Measurements from ENCODE around the gene TREML4. TPM values are rescaled to one million over a fixed set of nuclear protein-coding genes. Genes with fewer than 3 reads are reported as not detected.

TREML4 gene
- polyA plus RNA-seq, 1 donor (not counting 4 experiments of a cell fraction or from before 2014, with no cell fraction given), result not detected

DNA sequence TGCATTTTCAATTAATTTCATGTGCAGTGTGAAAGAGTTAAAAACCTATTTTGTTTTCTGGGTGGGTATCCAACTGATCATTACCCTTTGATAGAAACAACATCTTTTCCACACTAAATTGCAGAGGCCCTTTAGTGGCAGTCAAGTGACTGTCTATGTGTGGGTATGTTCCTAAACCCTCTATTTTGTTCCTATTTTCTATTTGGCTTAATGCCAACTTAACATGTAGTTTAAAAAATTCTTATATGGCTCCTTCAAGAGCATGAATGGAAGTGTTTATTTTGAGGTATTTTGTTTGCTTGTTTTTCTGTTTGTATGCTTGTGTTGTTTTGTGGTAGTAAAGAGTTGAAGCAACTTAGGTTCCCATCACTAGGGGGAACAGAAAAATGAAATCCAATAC lies 38.4 kb downstream of the TREML4 start:
- H2AFZ ChIP-seq (ENCODE audit: control insufficient read depth, low read length), result no peak overlapping the region
- no peak overlapping the region for H3K27ac ChIP-seq (ENCODE audit: control insufficient read depth, insufficient read depth, low read length)
- TF ChIP-seq, protein P1, sequence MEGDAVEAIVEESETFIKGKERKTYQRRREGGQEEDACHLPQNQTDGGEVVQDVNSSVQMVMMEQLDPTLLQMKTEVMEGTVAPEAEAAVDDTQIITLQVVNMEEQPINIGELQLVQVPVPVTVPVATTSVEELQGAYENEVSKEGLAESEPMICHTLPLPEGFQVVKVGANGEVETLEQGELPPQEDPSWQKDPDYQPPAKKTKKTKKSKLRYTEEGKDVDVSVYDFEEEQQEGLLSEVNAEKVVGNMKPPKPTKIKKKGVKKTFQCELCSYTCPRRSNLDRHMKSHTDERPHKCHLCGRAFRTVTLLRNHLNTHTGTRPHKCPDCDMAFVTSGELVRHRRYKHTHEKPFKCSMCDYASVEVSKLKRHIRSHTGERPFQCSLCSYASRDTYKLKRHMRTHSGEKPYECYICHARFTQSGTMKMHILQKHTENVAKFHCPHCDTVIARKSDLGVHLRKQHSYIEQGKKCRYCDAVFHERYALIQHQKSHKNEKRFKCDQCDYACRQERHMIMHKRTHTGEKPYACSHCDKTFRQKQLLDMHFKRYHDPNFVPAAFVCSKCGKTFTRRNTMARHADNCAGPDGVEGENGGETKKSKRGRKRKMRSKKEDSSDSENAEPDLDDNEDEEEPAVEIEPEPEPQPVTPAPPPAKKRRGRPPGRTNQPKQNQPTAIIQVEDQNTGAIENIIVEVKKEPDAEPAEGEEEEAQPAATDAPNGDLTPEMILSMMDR (optimal IDR thresholded peaks at IDR 0.05 in 1 of 3, IDR thresholded peaks at IDR 0.05 in 1 of 3, conservative IDR thresholded peaks at IDR 0.05 in 1 of 3; ENCODE audit: extremely low read depth in 1 of 3, insufficient read depth in 2 of 3, low read length in 3 of 3), result no peak
- TF ChIP-seq EZH2 (IDR thresholded peaks at IDR 0.05; ENCODE audit: low read length), result no peak
- no peaks in the 10 kb centered on the region for H3K36me3 ChIP-seq (ENCODE audit: control insufficient read depth in 2 of 2, extremely low read depth in 1 of 2, insufficient read depth in 2 of 2, low read length in 2 of 2)
- no peaks in the 10 kb centered on the region for H4K20me1 ChIP-seq (ENCODE audit: control insufficient read depth, extremely low read depth, insufficient read depth, low read length)
- dilution Hi-C loops (cut with MboI; ENCODE audit: extremely low pct_ligation_motif_present, low sequenced_read_pairs), result no loop called here
- no peak for DNase-seq (ENCODE audit: low read depth, low spot score)
- no peak overlapping the region for H3K4me3 ChIP-seq (ENCODE audit: control insufficient read depth in 2 of 3, extremely low read depth in 1 of 3, insufficient read depth in 2 of 3, low read depth in 1 of 3, low read length in 3 of 3)
- FAIRE-seq, result no peak
- no peaks in the 10 kb centered on the region for H3K9me1 ChIP-seq (ENCODE audit: control insufficient read depth, extremely low read depth, insufficient read depth, low read length)
- no peak overlapping the region for H3K9ac ChIP-seq (ENCODE audit: control insufficient read depth, extremely low read depth, insufficient read depth, low read length)
- H3K27me3 ChIP-seq (ENCODE audit: control insufficient read depth, extremely low read depth, insufficient read depth, low read length), result no peaks in the 10 kb centered on the region
- H3K4me1 ChIP-seq (ENCODE audit: control insufficient read depth, extremely low read depth, insufficient read depth, low read length), result no peaks in the 10 kb centered on the region
- no peak overlapping the region for H3K4me2 ChIP-seq (ENCODE audit: control insufficient read depth, extremely low read depth, insufficient read depth, low read depth, low read length)
- H3K9me3 ChIP-seq (ENCODE audit: control insufficient read depth, low read depth, low read length), result no peaks in the 10 kb centered on the region
- H3K79me2 ChIP-seq (ENCODE audit: control insufficient read depth, insufficient read depth, low read length), result no peaks in the 10 kb centered on the region

DNA sequence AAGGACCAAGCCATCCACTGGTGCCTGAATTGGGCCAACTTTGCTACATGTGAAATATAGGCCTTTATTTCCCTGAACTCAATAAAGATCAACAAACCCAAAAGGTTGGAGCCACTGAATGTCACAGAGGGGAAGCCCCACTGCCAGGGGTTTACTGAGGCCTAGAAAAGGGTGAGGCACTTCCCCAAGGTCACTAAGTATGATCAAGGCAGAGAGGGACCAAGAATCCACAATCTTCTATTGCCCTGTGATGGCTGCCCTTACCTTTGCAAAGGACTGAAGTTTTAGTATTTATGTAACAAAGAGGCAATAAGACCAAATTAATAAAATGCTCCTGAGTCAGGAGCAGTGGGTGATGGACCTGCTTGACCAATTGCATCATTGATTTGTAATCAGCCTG lies 40.3 kb downstream of the TREML4 start:
- Histone ChIP-seq H3K27me3 (ENCODE audit: control insufficient read depth, extremely low read depth, insufficient read depth, low read length) (no peaks in the 10 kb centered on the region), H3K9me3 (ENCODE audit: control insufficient read depth, low read depth, low read length) (no peaks in the 10 kb centered on the region), H3K79me2 (ENCODE audit: control insufficient read depth, insufficient read depth, low read length) (no peaks in the 10 kb centered on the region), H3K4me2 (ENCODE audit: control insufficient read depth, extremely low read depth, insufficient read depth, low read depth, low read length) (no peak overlapping the region), H3K4me3 (ENCODE audit: control insufficient read depth in 2 of 3, extremely low read depth in 1 of 3, insufficient read depth in 2 of 3, low read depth in 1 of 3, low read length in 3 of 3) (no peak overlapping the region), H3K9ac (ENCODE audit: control insufficient read depth, extremely low read depth, insufficient read depth, low read length) (no peak overlapping the region), H3K36me3 (ENCODE audit: control insufficient read depth in 2 of 2, extremely low read depth in 1 of 2, insufficient read depth in 2 of 2, low read length in 2 of 2) (no peaks in the 10 kb centered on the region), H3K4me1 (ENCODE audit: control insufficient read depth, extremely low read depth, insufficient read depth, low read length) (no peaks in the 10 kb centered on the region), H3K9me1 (ENCODE audit: control insufficient read depth, extremely low read depth, insufficient read depth, low read length) (no peaks in the 10 kb centered on the region), H2AFZ (ENCODE audit: control insufficient read depth, low read length) (no peak overlapping the region), H4K20me1 (ENCODE audit: control insufficient read depth, extremely low read depth, insufficient read depth, low read length) (no peaks in the 10 kb centered on the region), H3K27ac (ENCODE audit: control insufficient read depth, insufficient read depth, low read length) (no peak overlapping the region)
- TF ChIP-seq EZH2 (IDR thresholded peaks at IDR 0.05; ENCODE audit: low read length), result no peak
- TF ChIP-seq, protein P1 (optimal IDR thresholded peaks at IDR 0.05 in 1 of 3, IDR thresholded peaks at IDR 0.05 in 1 of 3, conservative IDR thresholded peaks at IDR 0.05 in 1 of 3; ENCODE audit: extremely low read depth in 1 of 3, insufficient read depth in 2 of 3, low read length in 3 of 3), result no peak
- dilution Hi-C loops (cut with MboI; ENCODE audit: extremely low pct_ligation_motif_present, low sequenced_read_pairs), result no loop called here
- DNase-seq (ENCODE audit: low read depth, low spot score), result no peak
- no peak for FAIRE-seq

All from keratinocyte (primary cell).